ENCODE data around the gene HMX2.

HMX2 gene

DNA sequence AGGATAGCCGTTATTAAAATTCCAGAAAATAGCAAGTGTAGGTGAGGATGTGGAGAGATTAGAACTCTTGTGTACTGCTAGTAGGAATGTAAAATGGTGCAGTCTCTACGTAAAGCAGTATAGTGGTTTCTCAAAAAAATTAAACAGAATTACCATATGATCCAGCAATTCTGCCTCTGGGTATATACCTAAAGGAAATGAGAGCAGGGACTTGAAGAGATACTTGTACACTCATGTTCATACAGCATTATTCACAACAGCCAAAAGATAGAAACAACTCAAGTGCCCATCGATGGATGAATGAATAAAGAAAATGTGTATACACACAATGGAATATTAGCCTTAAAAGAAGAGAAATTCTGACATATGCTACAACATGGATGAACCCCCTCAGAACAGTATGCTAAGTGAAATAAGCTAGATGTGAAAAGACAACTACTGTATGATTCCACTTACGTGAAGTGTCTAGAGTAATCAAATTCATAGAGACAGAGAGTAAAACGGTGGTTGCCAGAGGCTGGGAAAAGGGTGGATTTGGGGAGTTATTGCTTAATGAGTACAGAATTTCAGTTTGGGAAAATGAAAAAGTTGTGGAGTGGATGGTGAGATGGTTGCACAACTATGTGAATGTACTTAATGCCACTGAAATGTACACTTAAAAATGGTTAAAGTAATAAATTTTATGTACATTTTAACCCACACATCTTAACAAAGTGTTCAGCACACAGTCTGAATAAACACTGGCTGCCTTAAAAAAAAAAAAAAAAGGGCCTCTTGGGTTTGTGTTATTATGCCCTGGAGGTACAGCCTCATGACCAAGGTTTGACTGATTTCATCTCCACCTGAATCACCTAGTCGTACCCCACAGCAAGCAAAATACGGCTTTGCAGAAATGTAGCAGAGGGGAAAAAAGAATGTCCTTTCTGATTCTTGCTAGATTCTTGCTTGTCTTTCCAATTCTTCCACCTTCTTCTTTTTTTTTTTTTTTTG lies 32.5 kb downstream of the HMX2 start:
- H3K4me3 ChIP-seq (ENCODE audit: control insufficient read depth in 1 of 7, extremely low read depth in 1 of 7, insufficient read depth in 4 of 7, low read depth in 2 of 7, low read length in 6 of 7): no peak overlapping the region
- 100% methylated on average over 2 of the region's 7 CpGs for WGBS (ENCODE audit: insufficient coverage)
- ChIA-PET POLR2A (no interaction called here), CTCF (no interaction called here)
- no peak for DNase-seq
- H3K4me1 ChIP-seq (ENCODE audit: control extremely low read depth in 1 of 4, control insufficient read depth in 4 of 4, insufficient read depth in 4 of 4, low read length in 3 of 4): no peaks in the 10 kb centered on the region
- H3K27ac ChIP-seq (ENCODE audit: insufficient read depth in 1 of 2, low read depth in 1 of 2, low read length in 2 of 2, poor library complexity in 1 of 2, severe bottlenecking in 2 of 2): no peak overlapping the region
- H3K36me3 ChIP-seq (ENCODE audit: control insufficient read depth in 4 of 4, insufficient read depth in 4 of 4, low read length in 3 of 4): peaks cover 7 to 22% (median 9%) of the 10 kb centered on the region in 4 experiments
- no peaks in the 10 kb centered on the region for H3K27me3 ChIP-seq (replicated peaks in 2 of 5; ENCODE audit: control insufficient read depth in 4 of 5, insufficient read depth in 5 of 5, low read length in 4 of 5)
- peaks cover 2 to 15% (median 6%) of the 10 kb centered on the region in 5 experiments for H3K9me3 ChIP-seq (ENCODE audit: control extremely low read depth in 1 of 5, control insufficient read depth in 4 of 5, insufficient read depth in 2 of 5, low read depth in 1 of 5, low read length in 4 of 5)

DNA sequence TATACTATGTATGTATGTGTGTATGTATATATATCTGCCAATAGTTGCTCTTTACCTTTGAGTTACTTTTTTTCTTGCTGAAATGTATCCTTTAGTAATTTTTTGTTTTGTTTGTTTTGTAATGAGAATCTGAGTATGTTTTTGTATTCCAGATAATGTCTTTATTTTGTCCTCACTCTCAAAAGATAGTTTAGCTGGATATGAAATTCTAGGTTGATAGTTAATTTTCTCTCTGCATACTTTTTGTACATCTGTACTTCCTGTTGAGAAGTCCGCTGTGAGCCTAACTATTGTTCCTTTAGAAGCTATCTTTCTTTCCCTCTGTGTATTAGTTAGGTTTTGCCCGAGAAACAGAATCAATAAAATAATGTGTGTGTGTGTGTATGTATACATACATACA lies 35.8 kb downstream of the HMX2 start:
- H3K4me3 ChIP-seq (ENCODE audit: control insufficient read depth in 1 of 7, extremely low read depth in 1 of 7, insufficient read depth in 4 of 7, low read depth in 2 of 7, low read length in 6 of 7): no peak overlapping the region
- no peak overlapping the region for H3K27ac ChIP-seq (ENCODE audit: insufficient read depth in 1 of 2, low read depth in 1 of 2, low read length in 2 of 2, poor library complexity in 1 of 2, severe bottlenecking in 2 of 2)
- H3K9me3 ChIP-seq (ENCODE audit: control extremely low read depth in 1 of 5, control insufficient read depth in 4 of 5, insufficient read depth in 2 of 5, low read depth in 1 of 5, low read length in 4 of 5): peaks cover 2 to 25% (median 8%) of the 10 kb centered on the region in 5 experiments
- WGBS (ENCODE audit: insufficient coverage): no CpG with 5 or more reads among the region's 2 CpGs
- no peaks in the 10 kb centered on the region for H3K27me3 ChIP-seq (replicated peaks in 2 of 5; ENCODE audit: control insufficient read depth in 4 of 5, insufficient read depth in 5 of 5, low read length in 4 of 5)
- H3K36me3 ChIP-seq (ENCODE audit: control insufficient read depth in 4 of 4, insufficient read depth in 4 of 4, low read length in 3 of 4): peaks cover 0 to 15% (median 5%) of the 10 kb centered on the region in 4 experiments
- H3K4me1 ChIP-seq (ENCODE audit: control extremely low read depth in 1 of 4, control insufficient read depth in 4 of 4, insufficient read depth in 4 of 4, low read length in 3 of 4): no peaks in the 10 kb centered on the region
- POLR2A ChIA-PET: no interaction called here
- CTCF ChIA-PET: no interaction called here
- no peak for DNase-seq

GRCh38 chr10:123187781-123188180 lies 39.8 kb downstream of the HMX2 start:
- H3K27ac ChIP-seq (ENCODE audit: insufficient read depth in 1 of 2, low read depth in 1 of 2, low read length in 2 of 2, poor library complexity in 1 of 2, severe bottlenecking in 2 of 2): no peak overlapping the region
- H3K4me3 ChIP-seq (ENCODE audit: control insufficient read depth in 1 of 7, extremely low read depth in 1 of 7, insufficient read depth in 4 of 7, low read depth in 2 of 7, low read length in 6 of 7): no peak overlapping the region
- H3K27me3 ChIP-seq (replicated peaks in 2 of 5; ENCODE audit: control insufficient read depth in 4 of 5, insufficient read depth in 5 of 5, low read length in 4 of 5): no peaks in the 10 kb centered on the region
- H3K36me3 ChIP-seq (ENCODE audit: control insufficient read depth in 4 of 4, insufficient read depth in 4 of 4, low read length in 3 of 4): peaks cover 0 to 17% (median 5%) of the 10 kb centered on the region in 4 experiments
- POLR2A ChIA-PET: interaction anchor here (0.6 kb wide), 1 partner anchor 111 kb away, joined by 3 read pairs; no protein-coding TSS in a partner anchor
- H3K4me1 ChIP-seq (ENCODE audit: control extremely low read depth in 1 of 4, control insufficient read depth in 4 of 4, insufficient read depth in 4 of 4, low read length in 3 of 4): no peaks in the 10 kb centered on the region
- CTCF ChIA-PET: no interaction called here
- H3K9me3 ChIP-seq (ENCODE audit: control extremely low read depth in 1 of 5, control insufficient read depth in 4 of 5, insufficient read depth in 2 of 5, low read depth in 1 of 5, low read length in 4 of 5): peaks cover 2 to 23% (median 7%) of the 10 kb centered on the region in 5 experiments
- DNase-seq: no peak
- 100% methylated on average over 2 of the region's 5 CpGs for WGBS (ENCODE audit: insufficient coverage)

GRCh38 chr10:123191886-123192285 lies 44.0 kb downstream of the HMX2 start:
- POLR2A ChIA-PET: no interaction called here

GRCh38 chr10:123194056-123194455 lies 46.1 kb downstream of the HMX2 start:
- DNase-seq: no peak
- Histone ChIP-seq H3K36me3 (ENCODE audit: control insufficient read depth in 4 of 4, insufficient read depth in 4 of 4, low read length in 3 of 4) (peaks cover 0 to 3% (median 0%) of the 10 kb centered on the region in 4 experiments), H3K4me3 (ENCODE audit: control insufficient read depth in 1 of 7, extremely low read depth in 1 of 7, insufficient read depth in 4 of 7, low read depth in 2 of 7, low read length in 6 of 7) (no peak overlapping the region), H3K9me3 (ENCODE audit: control extremely low read depth in 1 of 5, control insufficient read depth in 4 of 5, insufficient read depth in 2 of 5, low read depth in 1 of 5, low read length in 4 of 5) (no peaks in the 10 kb centered on the region), H3K27ac (ENCODE audit: insufficient read depth in 1 of 2, low read depth in 1 of 2, low read length in 2 of 2, poor library complexity in 1 of 2, severe bottlenecking in 2 of 2) (no peak overlapping the region), H3K27me3 (replicated peaks in 2 of 5; ENCODE audit: control insufficient read depth in 4 of 5, insufficient read depth in 5 of 5, low read length in 4 of 5) (no peaks in the 10 kb centered on the region), H3K4me1 (ENCODE audit: control extremely low read depth in 1 of 4, control insufficient read depth in 4 of 4, insufficient read depth in 4 of 4, low read length in 3 of 4) (no peaks in the 10 kb centered on the region)
- POLR2A ChIA-PET: no interaction called here
- over 99% methylated on average over 9 of the region's 9 CpGs for WGBS (ENCODE audit: insufficient coverage)
- CTCF ChIA-PET: no interaction called here

More at GRCh38 chr10:123191886-123192285, 44.0 kb downstream of the HMX2 start:
- Histone ChIP-seq H3K4me1 (ENCODE audit: control extremely low read depth in 1 of 4, control insufficient read depth in 4 of 4, insufficient read depth in 4 of 4, low read length in 3 of 4) (no peaks in the 10 kb centered on the region), H3K36me3 (ENCODE audit: control insufficient read depth in 4 of 4, insufficient read depth in 4 of 4, low read length in 3 of 4) (peaks cover 0 to 3% (median under 1%) of the 10 kb centered on the region in 4 experiments), H3K27ac (ENCODE audit: insufficient read depth in 1 of 2, low read depth in 1 of 2, low read length in 2 of 2, poor library complexity in 1 of 2, severe bottlenecking in 2 of 2) (no peak overlapping the region), H3K27me3 (replicated peaks in 2 of 5; ENCODE audit: control insufficient read depth in 4 of 5, insufficient read depth in 5 of 5, low read length in 4 of 5) (no peaks in the 10 kb centered on the region), H3K9me3 (ENCODE audit: control extremely low read depth in 1 of 5, control insufficient read depth in 4 of 5, insufficient read depth in 2 of 5, low read depth in 1 of 5, low read length in 4 of 5) (peaks cover 0 to 2% (median 0%) of the 10 kb centered on the region in 5 experiments), H3K4me3 (ENCODE audit: control insufficient read depth in 1 of 7, extremely low read depth in 1 of 7, insufficient read depth in 4 of 7, low read depth in 2 of 7, low read length in 6 of 7) (no peak overlapping the region)
- DNase-seq: no peak
- 90% methylated on average over 6 of the region's 8 CpGs for WGBS (ENCODE audit: insufficient coverage)
- CTCF ChIA-PET: no interaction called here
